HepG2 (cell line): ENCODE measurements around the gene SARNP. TPM values are rescaled to one million over a fixed set of nuclear protein-coding genes. Genes with fewer than 3 reads are reported as not detected.

Source experiments
- AHR ChIP-seq: IDR thresholded peaks from 2 replicates; pipeline ENCODE4 v1.6.1; 2018; ENCODE audit warnings: missing genetic modification reagents, missing compliant biosample characterization
- ARNT2 ChIP-seq: sonication (generic); formaldehyde crosslinking; IDR thresholded peaks from 2 replicates; pipeline ENCODE4 v1.8.0; 2022; ENCODE audit warnings: mild to moderate bottlenecking, low read depth, missing genetic modification reagents, moderate library complexity
- FIP1L1 ChIP-seq: fragments of 200-400 bp; formaldehyde crosslinking; IDR thresholded peaks from 2 replicates; pipeline ENCODE4 v1.6.1; 2018; ENCODE audit warnings: low read depth, mild to moderate bottlenecking, low read length, moderate library complexity, borderline replicate concordance; ENCODE audit not compliant: insufficient read depth
- HNRNPL ChIP-seq: fragments of 200-400 bp; formaldehyde crosslinking; IDR thresholded peaks from 2 replicates; pipeline ENCODE4 v1.6.1; 2017; ENCODE audit warnings: mild to moderate bottlenecking, low read depth, low read length
- KLF12 ChIP-seq: sonication (generic); formaldehyde crosslinking; IDR thresholded peaks from 2 replicates; pipeline ENCODE4 v1.4.0; 2020; ENCODE audit warnings: missing genetic modification reagents, borderline replicate concordance
- KLF6 ChIP-seq: IDR thresholded peaks from 2 replicates; pipeline ENCODE4 v1.8.0; 2016; ENCODE audit warnings: missing biosample characterization, missing genetic modification reagents
- MIER3 ChIP-seq: IDR thresholded peaks from 2 replicates; pipeline ENCODE4 v1.6.1; 2016; ENCODE audit warnings: missing compliant biosample characterization, borderline replicate concordance
- MLLT10 ChIP-seq: sonication (generic); formaldehyde crosslinking; IDR thresholded peaks from 2 replicates; pipeline ENCODE4 v1.4.0; 2020; ENCODE audit warnings: missing genetic modification reagents
- MXD1 ChIP-seq: sonication (generic); formaldehyde crosslinking; IDR thresholded peaks from 2 replicates; pipeline ENCODE4 v1.4.0; 2020; ENCODE audit warnings: mild to moderate bottlenecking, missing genetic modification reagents
- NCOA2 ChIP-seq: sonication (generic); formaldehyde crosslinking; IDR thresholded peaks from 2 replicates; pipeline ENCODE4 v1.8.0; 2022; ENCODE audit warnings: inconsistent platforms
- NR2C2 ChIP-seq: sonication (generic); formaldehyde crosslinking; IDR thresholded peaks from 2 replicates; pipeline ENCODE4 v1.4.0; 2020; ENCODE audit warnings: missing genetic modification reagents, mild to moderate bottlenecking, moderate library complexity, borderline replicate concordance
- PHF21A ChIP-seq: sonication (generic); formaldehyde crosslinking; IDR thresholded peaks from 2 replicates; pipeline ENCODE4 v1.5.0; 2020; ENCODE audit warnings: mild to moderate bottlenecking, missing genetic modification reagents
- POLR2G ChIP-seq: fragments of 200-400 bp; formaldehyde crosslinking; IDR thresholded peaks from 2 replicates; pipeline ENCODE4 v1.6.1; 2018; ENCODE audit warnings: mild to moderate bottlenecking, low read depth, low read length, moderate library complexity
- RFXAP ChIP-seq: sonication (generic); formaldehyde crosslinking; IDR thresholded peaks from 2 replicates; pipeline ENCODE4 v1.4.0; 2020; ENCODE audit warnings: missing genetic modification reagents, borderline replicate concordance
- SP5 ChIP-seq: IDR thresholded peaks from 2 replicates; pipeline ENCODE4 v1.6.1; 2016; ENCODE audit warnings: low read depth, borderline replicate concordance
- TARDBP ChIP-seq: sonication (generic); formaldehyde crosslinking; IDR thresholded peaks from 2 replicates; pipeline ENCODE4 v1.8.0; 2022; ENCODE audit warnings: mild to moderate bottlenecking, missing genetic modification reagents
- TBL1XR1 ChIP-seq: fragments of 150-350 bp; IDR thresholded peaks from 2 replicates; pipeline ENCODE4 v1.6.1; 2014; ENCODE audit warnings: borderline replicate concordance, low read length; ENCODE audit not compliant: partially characterized antibody
- THAP9 ChIP-seq: sonication (generic); formaldehyde crosslinking; IDR thresholded peaks from 2 replicates; pipeline ENCODE4; 2020; ENCODE audit warnings: missing genetic modification reagents, mild to moderate bottlenecking, borderline replicate concordance
- ZBTB38 ChIP-seq: sonication (generic); formaldehyde crosslinking; IDR thresholded peaks from 2 replicates; pipeline ENCODE4 v1.5.1; 2020; ENCODE audit warnings: mild to moderate bottlenecking, missing genetic modification reagents
- ZFP82 ChIP-seq: sonication (generic); formaldehyde crosslinking; IDR thresholded peaks from 2 replicates; pipeline ENCODE4 v1.5.1; 2020; ENCODE audit warnings: mild to moderate bottlenecking, missing genetic modification reagents, borderline replicate concordance
- ZFX ChIP-seq: sonication (generic); formaldehyde crosslinking; IDR thresholded peaks from 2 replicates; pipeline ENCODE4 v1.4.0; 2020; ENCODE audit warnings: mild to moderate bottlenecking, low read depth, missing genetic modification reagents, moderate library complexity
- ZIK1 ChIP-seq: sonication (generic); formaldehyde crosslinking; IDR thresholded peaks from 2 replicates; pipeline ENCODE4 v1.5.0; 2020; ENCODE audit warnings: mild to moderate bottlenecking, low read depth, missing genetic modification reagents, borderline replicate concordance
- ZKSCAN5 ChIP-seq: sonication (generic); formaldehyde crosslinking; IDR thresholded peaks from 2 replicates; pipeline ENCODE4 v1.5.1; 2020; ENCODE audit warnings: mild to moderate bottlenecking, missing genetic modification reagents
- ZKSCAN8 ChIP-seq: IDR thresholded peaks from 2 replicates; pipeline ENCODE4 v1.6.1; 2016; ENCODE audit warnings: borderline replicate concordance, missing genetic modification reagents, missing compliant biosample characterization
- ZNF121 ChIP-seq: sonication (generic); formaldehyde crosslinking; IDR thresholded peaks from 2 replicates; pipeline ENCODE4 v1.5.0; 2020; ENCODE audit warnings: mild to moderate bottlenecking, missing genetic modification reagents
- ZNF17 ChIP-seq: sonication (generic); formaldehyde crosslinking; IDR thresholded peaks from 2 replicates; pipeline ENCODE4 v1.5.0; 2020; ENCODE audit warnings: mild to moderate bottlenecking, missing genetic modification reagents
- ZNF432 ChIP-seq: sonication (generic); formaldehyde crosslinking; IDR thresholded peaks from 2 replicates; pipeline ENCODE4 v1.5.0; 2020; ENCODE audit warnings: missing genetic modification reagents, mild to moderate bottlenecking, borderline replicate concordance
- ZNF652 ChIP-seq: IDR thresholded peaks from 2 replicates; pipeline ENCODE4 v1.6.1; 2016; ENCODE audit warnings: low read depth, borderline replicate concordance
- ZSCAN21 ChIP-seq: sonication (generic); formaldehyde crosslinking; IDR thresholded peaks from 2 replicates; pipeline ENCODE4 v1.8.0; 2022; ENCODE audit warnings: mild to moderate bottlenecking, missing genetic modification reagents, moderate library complexity, borderline replicate concordance
- polyA plus RNA-seq, 8 experiments: library from polyadenylated mRNA; depleted of rRNA in 3 of 8; stranded (reverse) in 7 of 8; unstranded in 1 of 8; fragments of >200 nt; fragmentation: Illumina TruSeq in 4 of 8; extraction: Trizol in 4 of 8; gene quantifications; 2 replicates each; pipeline versions ENCODE4 v1.2.1 to v1.2.3, GENCODE V29; 2011 to 2016; ENCODE audit warnings: low read depth in 4 of 8, missing spikeins in 1 of 8, mixed read lengths in 1 of 8; ENCODE audit not compliant: insufficient read depth in 1 of 8
- total RNA-seq, 5 experiments: library from RNA; depleted of rRNA; stranded (reverse); fragments of >200 nt; fragmentation: Illumina TruSeq; extraction: Trizol; gene quantifications; 2 replicates each; pipeline ENCODE4 v1.2.3, GENCODE V29; 2016; ENCODE audit warnings: low read depth in 1 of 5

SARNP gene
- total and polyA plus RNA-seq, 2 of the 13 experiments (the other 11 are each of a cell fraction or from before 2014, with no cell fraction given) = 59.0 to 95.4 TPM

- TF ChIP-seq THAP9 (CRISPR knock-in tag) = peak; percentile 2; the same call in 1 of the 2 replicates
- 0 out of 2 replicates have a peak, but pooled peaks have one; percentile 31 for TF ChIP-seq ZKSCAN5 (CRISPR knock-in tag)
- no peak for TF ChIP-seq NR2C2 (CRISPR knock-in tag)
- no peak for TF ChIP-seq FIP1L1
- no peak for TF ChIP-seq SP5 (CRISPR knock-in tag)
- TF ChIP-seq POLR2G = no peak; the same call in 1 of the 2 replicates
- no peak for TF ChIP-seq ZNF121 (CRISPR knock-in tag)
- no peak for TF ChIP-seq AHR
- no peak for TF ChIP-seq TARDBP (CRISPR knock-in tag)
- TF ChIP-seq PHF21A (CRISPR knock-in tag) = no peak
- TF ChIP-seq HNRNPL = peak; percentile 64; the same call in 1 of the 2 replicates
- TF ChIP-seq ZFP82 (CRISPR knock-in tag) = no peak
- no peak for TF ChIP-seq MLLT10 (CRISPR knock-in tag)
- TF ChIP-seq ZIK1 (CRISPR knock-in tag) = no peak
- TF ChIP-seq TBL1XR1 = no peak
- no peak for TF ChIP-seq ZKSCAN8 (CRISPR knock-in tag)
- no peak for TF ChIP-seq ZNF652 (CRISPR knock-in tag)
- no peak for TF ChIP-seq KLF12
- 0 out of 2 replicates have a peak, but pooled peaks have one; percentile 1 for TF ChIP-seq ZBTB38 (CRISPR knock-in tag)
- TF ChIP-seq ZSCAN21 (CRISPR knock-in tag) = 0 out of 2 replicates have a peak, but pooled peaks have one; percentile 54
- no peak; the same call in 1 of the 2 replicates for TF ChIP-seq RFXAP (CRISPR knock-in tag)
- TF ChIP-seq ARNT2 (CRISPR knock-in tag) = no peak
- no peak for TF ChIP-seq MXD1 (CRISPR knock-in tag)
- TF ChIP-seq ZNF17 (CRISPR knock-in tag) = no peak
- no peak for TF ChIP-seq KLF6 (CRISPR knock-in tag)
- TF ChIP-seq ZFX = peak; percentile 25
- no peak for TF ChIP-seq ZNF432
- TF ChIP-seq MIER3 (CRISPR knock-in tag) = no peak; the same call in 1 of the 2 replicates
- no peak for TF ChIP-seq NCOA2 (CRISPR knock-in tag)
Observed at GRCh38 chr12:55829967-55830600, 12.6 kb upstream of the SARNP start (continued).
